Activated T-helper 1 cell treated with anti-CD3 and anti-CD28 coated beads, Interleukin-12 subunit alpha, Interleukin-12 subunit beta, Interleukin-2, Interleukin-4 antibody, amounts not matched to agents 30 ng/mL and 10 ng/mL and 1 ng/mL, durations not matched to agents 14 hours and 24 hours and 36 hours (primary cell): Measurements from ENCODE around the gene IQGAP1. TPM values are rescaled to one million over a fixed set of nuclear protein-coding genes. Genes with fewer than 3 reads are reported as not detected.
A peak's percentile ranks its signal among the peaks of the same experiment; 100 is the strongest.

ENCODE experiments used
- DNase-seq: peaks from one replicate; pipeline ENCODE4 v3.0.0; 2021; ENCODE audit warnings: low spot score
- H3K27ac Mint-ChIP-seq: one replicate; pipeline ENCODE4 v1.8.0; 2021; ENCODE audit warnings: mild to moderate bottlenecking, mixed read lengths
- H3K27me3 Mint-ChIP-seq: one replicate; pipeline ENCODE4 v1.8.0; 2022; ENCODE audit warnings: mild to moderate bottlenecking, moderate library complexity, mixed read lengths; ENCODE audit not compliant: insufficient read depth
- H3K36me3 Mint-ChIP-seq: one replicate; pipeline ENCODE4 v1.8.0; 2021; ENCODE audit warnings: low read depth, mixed read lengths
- H3K4me1 Mint-ChIP-seq: one replicate; pipeline ENCODE4 v1.8.0; 2021; ENCODE audit warnings: low read depth, mixed read lengths
- H3K4me3 Mint-ChIP-seq: one replicate; pipeline ENCODE4 v1.8.0; 2021; ENCODE audit warnings: mild to moderate bottlenecking, moderate library complexity, mixed read lengths
- H3K9me3 Mint-ChIP-seq: one replicate; pipeline ENCODE4 v1.8.0; 2021; ENCODE audit warnings: mixed read lengths
- intact Hi-C: fragments of 100-400 bp; cut with micrococcal nuclease; formaldehyde crosslinking; loops from one replicate; pipeline ENCODE4 v1.15.1; 2024
- total RNA-seq: library from RNA; stranded (reverse); gene quantifications from 2 replicates; pipeline ENCODE4 v1.2.3, GENCODE V29; 2022

Gene IQGAP1
- total RNA-seq, 1 donor from 2014 or later, result 149 TPM

- H3K36me3 Mint-ChIP-seq, result no peaks in the 10 kb centered on the region
- peaks cover 20% of the 10 kb centered on the region for H3K4me1 Mint-ChIP-seq
- H3K9me3 Mint-ChIP-seq, result no peaks in the 10 kb centered on the region
- H3K4me3 Mint-ChIP-seq, result no peak overlapping the region
- intact Hi-C loops, result no loop called here
- H3K27ac Mint-ChIP-seq, result no peak overlapping the region
- DNase-seq, result no peak
- H3K27me3 Mint-ChIP-seq, result no peaks in the 10 kb centered on the region
Observed at GRCh38 chr15:90354986-90355385, 33.1 kb upstream of the IQGAP1 start.

- intact Hi-C loops, result no loop called here
- H3K27ac Mint-ChIP-seq, result no peak overlapping the region
- no peak overlapping the region for H3K4me3 Mint-ChIP-seq
- no peaks in the 10 kb centered on the region for H3K27me3 Mint-ChIP-seq
- H3K36me3 Mint-ChIP-seq, result peaks cover 2% of the 10 kb centered on the region
- no peaks in the 10 kb centered on the region for H3K9me3 Mint-ChIP-seq
- peaks cover 26% of the 10 kb centered on the region for H3K4me1 Mint-ChIP-seq
- DNase-seq, result no peak
Observed at GRCh38 chr15:90358124-90359033, 29.7 kb upstream of the IQGAP1 start.

- Mint-ChIP-seq H3K4me3 (no peak overlapping the region), H3K9me3 (no peaks in the 10 kb centered on the region), H3K27ac (no peak overlapping the region), H3K4me1 (peaks cover 37% of the 10 kb centered on the region), H3K27me3 (no peaks in the 10 kb centered on the region), H3K36me3 (peaks cover 2% of the 10 kb centered on the region)
- intact Hi-C loops, result loop anchor here (5.0 kb wide), 1 partner anchor 77 kb away; no protein-coding TSS in a partner anchor
- DNase-seq, result no peak
Observed at GRCh38 chr15:90360746-90361145, 27.3 kb upstream of the IQGAP1 start.

GRCh38 chr15:90362936-90363212 lies 25.2 kb upstream of the IQGAP1 start:
- Mint-ChIP-seq H3K4me3 (peak overlapping the region; percentile 31), H3K9me3 (no peaks in the 10 kb centered on the region), H3K36me3 (peaks cover 2% of the 10 kb centered on the region), H3K27ac (peak overlapping the region; percentile 50), H3K27me3 (no peaks in the 10 kb centered on the region), H3K4me1 (peaks cover 36% of the 10 kb centered on the region)
- no peak for DNase-seq
- intact Hi-C loops, result loop anchor here (1.0 to 5.0 kb wide), 7 partner anchors 11 to 119 kb away; partner anchors contain the start of genes IQGAP1 and ZNF774

GRCh38 chr15:90364251-90364650 lies 23.8 kb upstream of the IQGAP1 start:
- Mint-ChIP-seq H3K36me3 (peaks cover 2% of the 10 kb centered on the region), H3K4me1 (peaks cover 27% of the 10 kb centered on the region), H3K27me3 (no peaks in the 10 kb centered on the region), H3K4me3 (no peak overlapping the region), H3K27ac (no peak overlapping the region), H3K9me3 (no peaks in the 10 kb centered on the region)
- intact Hi-C loops, result loop anchor here (5.0 kb wide), 1 partner anchor 73 kb away; no protein-coding TSS in a partner anchor
- DNase-seq, result no peak

GRCh38 chr15:90365414-90366055 lies 22.5 kb upstream of the IQGAP1 start:
- no peaks in the 10 kb centered on the region for H3K27me3 Mint-ChIP-seq
- H3K9me3 Mint-ChIP-seq, result no peaks in the 10 kb centered on the region
- no peak for DNase-seq

GRCh38 chr15:90367576-90367975 lies 20.5 kb upstream of the IQGAP1 start:
- peaks cover 5% of the 10 kb centered on the region for H3K36me3 Mint-ChIP-seq
- no peak overlapping the region for H3K27ac Mint-ChIP-seq

More at GRCh38 chr15:90365414-90366055, 22.5 kb upstream of the IQGAP1 start:
- Mint-ChIP-seq H3K36me3 (peaks cover 2% of the 10 kb centered on the region), H3K4me1 (peaks cover 27% of the 10 kb centered on the region), H3K27ac (peak overlapping the region; percentile 14), H3K4me3 (no peak overlapping the region)
- intact Hi-C loops, result no loop called here

GRCh38 chr15:90375071-90375470 lies 13.0 kb upstream of the IQGAP1 start:
- peak overlapping the region; percentile 12 for H3K27ac Mint-ChIP-seq
- H3K4me3 Mint-ChIP-seq, result no peak overlapping the region
- H3K27me3 Mint-ChIP-seq, result no peaks in the 10 kb centered on the region
- DNase-seq, result no peak
- H3K4me1 Mint-ChIP-seq, result peaks cover 42% of the 10 kb centered on the region
- H3K36me3 Mint-ChIP-seq, result peaks cover 18% of the 10 kb centered on the region
- peaks cover 25% of the 10 kb centered on the region for H3K9me3 Mint-ChIP-seq
- intact Hi-C loops, result no loop called here

More at GRCh38 chr15:90367576-90367975, 20.5 kb upstream of the IQGAP1 start:
- Mint-ChIP-seq H3K4me1 (peaks cover 23% of the 10 kb centered on the region), H3K4me3 (no peak overlapping the region), H3K9me3 (no peaks in the 10 kb centered on the region), H3K27me3 (no peaks in the 10 kb centered on the region)
- DNase-seq, result no peak
- intact Hi-C loops, result no loop called here

- intact Hi-C loops, result loop anchor here (1.0 kb wide), 3 partner anchors 12 to 43 kb away; partner anchors contain the start of gene IQGAP1
- peak overlapping the region; percentile 97 for H3K27ac Mint-ChIP-seq
- DNase-seq, result peak; percentile 65
- H3K4me3 Mint-ChIP-seq, result peak overlapping the region; percentile 61
- H3K4me1 Mint-ChIP-seq, result peaks cover 42% of the 10 kb centered on the region
- peaks cover 30% of the 10 kb centered on the region for H3K9me3 Mint-ChIP-seq
- H3K36me3 Mint-ChIP-seq, result peaks cover 20% of the 10 kb centered on the region
- H3K27me3 Mint-ChIP-seq, result no peaks in the 10 kb centered on the region
Observed at GRCh38 chr15:90376789-90377188, 11.3 kb upstream of the IQGAP1 start.

GRCh38 chr15:90379263-90379662 lies 8.8 kb upstream of the IQGAP1 start:
- Mint-ChIP-seq H3K4me1 (peaks cover 44% of the 10 kb centered on the region), H3K4me3 (no peak overlapping the region), H3K9me3 (peaks cover 30% of the 10 kb centered on the region), H3K27ac (no peak overlapping the region), H3K36me3 (peaks cover 17% of the 10 kb centered on the region), H3K27me3 (no peaks in the 10 kb centered on the region)
- intact Hi-C loops, result no loop called here
- no peak for DNase-seq

GRCh38 chr15:90381515-90381914 lies 6.5 kb upstream of the IQGAP1 start:
- no peaks in the 10 kb centered on the region for H3K27me3 Mint-ChIP-seq
- intact Hi-C loops, result no loop called here
- H3K36me3 Mint-ChIP-seq, result peaks cover 9% of the 10 kb centered on the region
- H3K4me1 Mint-ChIP-seq, result peaks cover 26% of the 10 kb centered on the region
- H3K4me3 Mint-ChIP-seq, result no peak overlapping the region
- no peak overlapping the region for H3K27ac Mint-ChIP-seq
- DNase-seq, result no peak
- H3K9me3 Mint-ChIP-seq, result peaks cover 30% of the 10 kb centered on the region

- Mint-ChIP-seq H3K4me3 (no peak overlapping the region), H3K9me3 (peaks cover 23% of the 10 kb centered on the region), H3K4me1 (peaks cover 18% of the 10 kb centered on the region), H3K27me3 (no peaks in the 10 kb centered on the region), H3K36me3 (peaks cover 4% of the 10 kb centered on the region), H3K27ac (no peak overlapping the region)
- intact Hi-C loops, result no loop called here
- no peak for DNase-seq
Observed at GRCh38 chr15:90382320-90382719, 5.7 kb upstream of the IQGAP1 start.

GRCh38 chr15:90386221-90386620 lies 1.8 kb upstream of the IQGAP1 start:
- H3K4me1 Mint-ChIP-seq, result peaks cover 38% of the 10 kb centered on the region
- no peaks in the 10 kb centered on the region for H3K9me3 Mint-ChIP-seq
- no peak for DNase-seq
- H3K27me3 Mint-ChIP-seq, result no peaks in the 10 kb centered on the region
- H3K36me3 Mint-ChIP-seq, result peaks cover 14% of the 10 kb centered on the region
- intact Hi-C loops, result no loop called here
- H3K27ac Mint-ChIP-seq, result peak overlapping the region; percentile 59
- H3K4me3 Mint-ChIP-seq, result peak overlapping the region; percentile 6
